22Rv1 (cell line): ENCODE measurements around the gene BHMT2.

ENCODE experiments used
- H3K27ac ChIP-seq: fragments of 450-650 bp; 2 replicates; pipeline ENCODE4 v1.5.1; 2017
- ZFX ChIP-seq: fragments of 450-650 bp; IDR thresholded peaks from 2 replicates; pipeline ENCODE4 v1.6.1; 2017; ENCODE audit warnings: antibody characterized with exemption, borderline replicate concordance
- TF ChIP-seq, protein P1 (sequence below): fragments of 450-650 bp; IDR thresholded peaks from 2 replicates; pipeline ENCODE4 v1.5.1; 2017; ENCODE audit warnings: mild to moderate bottlenecking

The BHMT2 gene, protein sequence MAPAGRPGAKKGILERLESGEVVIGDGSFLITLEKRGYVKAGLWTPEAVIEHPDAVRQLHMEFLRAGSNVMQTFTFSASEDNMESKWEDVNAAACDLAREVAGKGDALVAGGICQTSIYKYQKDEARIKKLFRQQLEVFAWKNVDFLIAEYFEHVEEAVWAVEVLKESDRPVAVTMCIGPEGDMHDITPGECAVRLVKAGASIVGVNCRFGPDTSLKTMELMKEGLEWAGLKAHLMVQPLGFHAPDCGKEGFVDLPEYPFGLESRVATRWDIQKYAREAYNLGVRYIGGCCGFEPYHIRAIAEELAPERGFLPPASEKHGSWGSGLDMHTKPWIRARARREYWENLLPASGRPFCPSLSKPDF

DNA sequence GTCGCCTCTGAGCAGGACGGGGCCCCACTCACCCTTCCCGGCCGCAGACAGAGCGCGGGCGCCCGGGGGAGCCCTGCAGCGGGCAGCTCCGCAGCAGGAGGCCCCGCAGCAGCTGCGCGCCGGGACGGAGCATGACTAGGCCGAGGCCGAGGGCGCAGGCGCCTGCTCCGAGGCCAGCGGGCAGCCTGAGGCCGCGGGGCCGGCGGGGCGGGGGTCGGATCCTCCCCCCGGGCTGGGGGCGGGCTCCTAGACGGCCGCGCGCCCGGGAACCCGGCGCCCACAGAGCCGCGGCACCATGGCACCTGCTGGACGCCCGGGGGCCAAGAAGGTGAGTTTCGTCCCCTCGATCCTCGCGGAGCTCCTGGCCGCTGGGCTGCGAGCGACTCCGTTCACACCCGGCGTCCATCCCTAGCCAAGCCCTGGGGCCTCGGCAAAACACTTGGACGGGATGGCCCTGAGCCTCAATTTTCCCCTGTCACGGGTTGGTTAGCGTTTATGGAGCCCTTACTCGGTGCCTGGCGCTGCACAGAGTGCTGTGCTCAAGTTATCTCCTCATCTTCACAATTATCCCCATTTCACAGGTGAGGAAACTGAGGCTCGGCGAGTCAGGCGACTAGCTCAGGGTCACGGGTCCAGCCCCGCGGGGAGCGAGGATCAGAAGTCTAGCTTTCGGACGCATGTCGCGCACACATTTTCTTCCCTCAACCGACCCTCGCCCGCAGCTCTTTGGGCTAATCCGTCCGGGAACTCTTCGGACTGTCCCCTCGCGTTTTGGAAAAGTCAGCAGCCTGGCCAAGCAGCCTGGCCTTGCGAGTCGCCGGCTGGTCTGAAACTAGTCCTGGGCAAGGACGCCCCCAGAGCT is at the start of gene BHMT2, which contains the start of gene DMGDH:
Gene BHMT2, plus strand, starts transcription at position 280 of the 862 bp plus-strand sequence. Its CDS starts 16 bp downstream, at position 296.
Gene DMGDH, minus strand, starts transcription at position 187 of the 862 bp plus-strand sequence. Its CDS starts 54 bp downstream, at position 133.
- H3K27ac ChIP-seq: no peak within 1 kb of the TSS
- TF ChIP-seq, protein P1, sequence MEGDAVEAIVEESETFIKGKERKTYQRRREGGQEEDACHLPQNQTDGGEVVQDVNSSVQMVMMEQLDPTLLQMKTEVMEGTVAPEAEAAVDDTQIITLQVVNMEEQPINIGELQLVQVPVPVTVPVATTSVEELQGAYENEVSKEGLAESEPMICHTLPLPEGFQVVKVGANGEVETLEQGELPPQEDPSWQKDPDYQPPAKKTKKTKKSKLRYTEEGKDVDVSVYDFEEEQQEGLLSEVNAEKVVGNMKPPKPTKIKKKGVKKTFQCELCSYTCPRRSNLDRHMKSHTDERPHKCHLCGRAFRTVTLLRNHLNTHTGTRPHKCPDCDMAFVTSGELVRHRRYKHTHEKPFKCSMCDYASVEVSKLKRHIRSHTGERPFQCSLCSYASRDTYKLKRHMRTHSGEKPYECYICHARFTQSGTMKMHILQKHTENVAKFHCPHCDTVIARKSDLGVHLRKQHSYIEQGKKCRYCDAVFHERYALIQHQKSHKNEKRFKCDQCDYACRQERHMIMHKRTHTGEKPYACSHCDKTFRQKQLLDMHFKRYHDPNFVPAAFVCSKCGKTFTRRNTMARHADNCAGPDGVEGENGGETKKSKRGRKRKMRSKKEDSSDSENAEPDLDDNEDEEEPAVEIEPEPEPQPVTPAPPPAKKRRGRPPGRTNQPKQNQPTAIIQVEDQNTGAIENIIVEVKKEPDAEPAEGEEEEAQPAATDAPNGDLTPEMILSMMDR: no peak
- TF ChIP-seq ZFX: no peak

DNA sequence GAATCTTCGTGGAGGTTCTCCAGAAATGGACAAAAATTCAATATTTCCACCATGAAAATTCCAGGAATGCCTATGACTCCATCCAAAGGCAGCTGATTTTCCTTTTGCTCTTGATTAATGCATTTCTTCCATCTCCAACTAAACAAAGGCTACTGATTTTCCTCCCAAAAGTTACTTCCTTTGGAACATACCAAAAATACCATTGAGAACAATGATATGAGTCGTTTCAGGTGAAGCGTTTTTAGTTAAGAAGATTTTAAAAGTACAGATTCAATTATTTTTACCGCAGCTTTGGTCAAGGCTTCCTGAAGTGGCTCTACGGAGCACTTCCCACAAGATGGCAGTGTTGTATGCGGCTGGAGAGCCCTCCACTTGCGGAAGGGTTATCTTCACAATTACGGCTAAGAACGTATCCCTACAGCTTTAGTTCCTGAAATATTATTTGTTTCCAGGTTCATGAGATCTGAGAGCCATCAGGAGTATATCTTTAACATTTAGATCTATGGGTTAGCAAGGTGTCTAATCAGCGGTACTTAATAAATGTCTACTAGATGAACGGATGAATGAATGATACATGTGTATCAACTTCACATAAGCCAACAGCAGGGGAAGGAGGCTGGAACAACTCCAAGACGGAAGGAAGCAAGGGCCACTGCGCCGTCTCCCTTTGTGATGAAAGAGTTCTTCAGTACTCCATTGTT is 48.6 kb upstream of the BHMT2 start:
- no peak overlapping the region for H3K27ac ChIP-seq
- TF ChIP-seq, protein P1: peak; percentile 94
- no peak for TF ChIP-seq ZFX

DNA sequence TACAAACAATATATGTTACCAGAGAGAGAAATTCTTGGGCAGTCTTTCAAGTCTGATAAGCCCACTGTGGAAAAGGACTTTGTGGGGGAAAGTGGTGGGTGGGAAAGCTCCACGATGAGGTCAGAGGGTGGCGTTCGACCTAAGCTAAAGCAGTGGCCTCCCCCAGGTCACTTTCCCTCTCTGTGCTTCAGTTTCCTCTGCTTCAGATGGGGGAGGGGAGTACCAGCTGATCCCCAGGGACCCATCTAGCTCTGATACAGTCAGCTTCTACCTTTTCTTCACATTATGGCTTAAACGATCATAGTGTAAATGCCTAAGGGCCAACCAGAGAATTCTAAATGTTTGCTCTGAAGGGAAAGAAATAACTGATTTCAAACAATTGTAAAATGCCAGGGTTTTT is 47.8 kb upstream of the BHMT2 start:
- TF ChIP-seq, protein P1: no peak
- no peak for TF ChIP-seq ZFX
- H3K27ac ChIP-seq: no peak overlapping the region

DNA sequence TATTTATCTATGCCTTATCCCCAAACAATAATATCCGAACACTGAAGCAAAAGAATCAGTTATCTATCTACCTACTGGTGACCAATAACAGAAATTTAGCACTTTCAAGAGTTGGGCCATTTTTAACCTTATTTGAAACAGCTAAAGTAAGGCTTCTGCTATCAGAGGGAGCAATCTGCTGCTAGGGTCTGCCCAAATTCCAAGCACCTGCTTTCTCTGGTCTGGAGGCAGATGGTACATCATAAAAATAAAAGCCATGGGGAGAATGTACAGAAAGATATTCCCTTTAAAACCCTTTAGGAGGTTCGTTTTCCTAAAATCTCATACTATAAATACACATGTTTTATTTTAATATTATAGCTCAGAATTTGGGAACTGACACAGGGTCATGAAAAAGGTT is 46.8 kb upstream of the BHMT2 start:
- no peak for TF ChIP-seq ZFX
- TF ChIP-seq, protein P1: no peak
- no peak overlapping the region for H3K27ac ChIP-seq

DNA sequence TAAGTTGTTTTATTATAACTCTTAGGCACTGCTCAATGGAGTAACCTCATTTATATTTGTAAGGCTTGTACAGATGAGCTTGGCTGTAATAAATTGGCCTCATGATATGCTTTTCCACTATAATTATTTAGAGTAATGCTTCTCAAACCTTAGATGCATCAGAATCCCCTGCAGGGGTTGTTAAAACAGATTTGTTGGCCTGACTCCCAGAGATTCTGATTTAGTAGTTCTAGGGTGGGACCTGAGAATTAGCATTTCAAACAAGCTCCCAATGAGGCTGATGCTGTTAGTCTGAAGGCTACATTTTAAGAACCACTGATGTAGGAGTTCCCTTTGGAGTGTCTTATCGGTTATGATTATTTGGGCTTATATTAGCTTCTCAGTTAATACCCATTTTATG is 46.2 kb upstream of the BHMT2 start:
- TF ChIP-seq, protein P1: no peak
- TF ChIP-seq ZFX: no peak
- H3K27ac ChIP-seq: no peak overlapping the region

DNA sequence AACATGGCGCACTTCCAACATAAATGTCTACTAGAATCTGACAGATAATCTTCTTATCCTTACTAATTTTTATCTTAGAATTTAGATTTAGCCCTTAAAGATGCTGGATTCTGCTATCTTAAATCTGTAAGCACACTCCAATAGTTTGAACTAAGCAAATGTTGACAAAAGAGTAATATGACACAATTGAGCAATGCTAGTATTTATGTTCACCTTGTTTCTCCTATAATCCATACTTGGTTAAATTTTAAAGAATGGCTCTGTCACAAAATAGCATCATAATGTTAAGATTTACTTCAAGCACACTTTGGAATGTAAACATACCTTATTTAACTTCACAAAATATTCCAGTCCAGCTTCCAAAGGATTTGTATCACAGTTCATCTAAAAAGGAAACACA is 45.6 kb upstream of the BHMT2 start:
- no peak overlapping the region for H3K27ac ChIP-seq
- TF ChIP-seq, protein P1: no peak
- no peak for TF ChIP-seq ZFX
